Small intestine (tissue), 7 donors: ENCODE data around the gene SUN2. TPM values are rescaled to one million over a fixed set of nuclear protein-coding genes. Genes with fewer than 3 reads are reported as not detected.

Source experiments
- DNase-seq, 2 donors: peaks; one replicate each; pipeline versions ENCODE4 v3.0.0 to v3.0.0-alpha.2; 2013
- FAIRE-seq: peaks from 2 replicates; lab custom pipeline; 2012; peaks lifted over from hg19 to GRCh38; lab: Jason Lieb, UNC
- H3K27ac ChIP-seq, 3 donors: one replicate each; pipeline ENCODE4 v1.5.1; 2013; ENCODE audit warnings: low read length in 2 of 3, mild to moderate bottlenecking in 2 of 3, control low read depth in 1 of 3, inconsistent platforms in 1 of 3, low read depth in 1 of 3, moderate library complexity in 1 of 3
- H3K27me3 ChIP-seq, 3 donors: one replicate each; pipeline ENCODE4 v1.6.1; 2013; ENCODE audit warnings: low read length in 3 of 3, inconsistent platforms in 1 of 3; ENCODE audit not compliant: control insufficient read depth in 3 of 3, insufficient read depth in 3 of 3
- H3K36me3 ChIP-seq, 3 donors: one replicate each; pipeline ENCODE4 v1.6.1; 2013; ENCODE audit warnings: low read length in 3 of 3, inconsistent platforms in 1 of 3, low read depth in 1 of 3, mild to moderate bottlenecking in 1 of 3, moderate library complexity in 1 of 3; ENCODE audit not compliant: control insufficient read depth in 3 of 3, insufficient read depth in 2 of 3
- H3K4me1 ChIP-seq, 3 donors: one replicate each; pipeline ENCODE4 v1.6.1; 2013; ENCODE audit warnings: low read length in 2 of 3, inconsistent platforms in 1 of 3, low read depth in 1 of 3, mild to moderate bottlenecking in 1 of 3, moderate library complexity in 1 of 3; ENCODE audit not compliant: control insufficient read depth in 3 of 3, insufficient read depth in 2 of 3
- H3K4me3 ChIP-seq, 3 donors: one replicate each; pipeline ENCODE4 v1.5.1; 2013; ENCODE audit warnings: low read length in 3 of 3, control low read depth in 1 of 3, inconsistent platforms in 1 of 3, low read depth in 1 of 3, mild to moderate bottlenecking in 1 of 3, moderate library complexity in 1 of 3
- H3K9me3 ChIP-seq, 2 donors: one replicate each; pipeline ENCODE4 v1.6.1; 2013; ENCODE audit warnings: low read depth in 1 of 2, low read length in 1 of 2; ENCODE audit not compliant: control insufficient read depth in 2 of 2, insufficient read depth in 1 of 2
- WGBS, 3 donors: extraction: QIAGEN DNeasy Blood & Tissue Kit; methylation state at CpG; one replicate each; pipeline ENCODE4 v1.1.7; 2013; 5-methylcytosine and 5-hydroxymethylcytosine counted together
- polyA plus RNA-seq, 4 donors: library from polyadenylated mRNA; stranded (reverse) in 3 of 4; unstranded in 1 of 4; fragments of 200-250 nt in 3 of 4; fragments of 120-200 nt in 1 of 4; gene quantifications; one replicate each; pipeline versions ENCODE4 v1.2.1 to v1.2.3, GENCODE V29; 2013
- donor health status: healthy with polysubstance abuse.
- donor health status: control.
- donor health status: control.
- donor health status: Bipolar disorder and iron deficiency.
- donor health status: healthy.

The SUN2 gene
- polyA plus RNA-seq, 4 donors: 19.0 to 94.2 (median 43.4) TPM

- Histone ChIP-seq H3K27ac (no peak overlapping the region), H3K9me3 (no peaks in the 10 kb centered on the region), H3K36me3 (peaks cover 36 to 93% (median 49%) of the 10 kb centered on the region in 3 donors), H3K4me3 (no peak overlapping the region), H3K27me3 (no peaks in the 10 kb centered on the region), H3K4me1 (no peaks in the 10 kb centered on the region)
- FAIRE-seq (no peak), DNase-seq (no peak)
- WGBS, 3 donors: 88 to 96% (median 91%) methylated on average over 6 of the region's 6 CpGs
Measured at GRCh38 chr22:38744981-38745380, 10.8 kb downstream of the SUN2 start.

DNA sequence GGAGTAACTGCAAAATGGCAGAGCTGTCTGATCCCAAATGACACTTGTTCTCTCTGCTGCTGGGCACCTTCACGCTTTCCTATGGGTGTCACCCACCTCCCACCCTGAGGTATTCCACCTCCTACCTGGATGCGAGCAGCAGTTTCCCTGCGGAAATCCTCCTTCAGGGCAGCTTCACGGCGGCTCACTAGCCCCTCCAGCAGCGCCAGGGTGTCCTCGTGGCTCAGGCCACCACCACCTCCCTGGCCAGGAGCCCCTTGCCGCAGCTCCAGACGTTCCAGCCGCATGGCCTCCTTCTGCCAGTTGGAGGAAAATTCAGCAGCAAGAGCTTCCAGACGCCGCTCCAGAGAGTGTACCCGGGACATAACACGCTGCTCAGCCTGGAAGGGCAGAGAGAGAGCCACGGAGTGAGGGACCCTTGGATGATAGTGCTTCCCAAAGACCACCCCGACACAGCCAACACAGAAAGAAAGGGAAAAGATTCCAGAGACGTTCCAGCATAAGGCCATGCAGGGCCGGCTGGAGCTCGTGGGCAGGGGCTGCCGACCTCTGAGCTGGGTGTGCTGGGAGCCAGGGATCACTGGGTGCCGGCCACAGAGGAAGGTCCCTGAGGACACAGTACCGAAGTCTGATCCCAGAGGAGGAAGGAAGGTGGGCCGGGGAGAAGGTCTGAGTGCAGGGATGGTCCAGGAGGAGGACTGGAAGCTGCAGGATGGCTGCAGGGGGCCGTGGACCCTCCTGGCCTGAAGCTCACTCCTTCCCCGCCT, 13.4 kb downstream of the SUN2 start:
- H3K4me3 ChIP-seq: no peak overlapping the region
- no peak overlapping the region for H3K27ac ChIP-seq
- FAIRE-seq (no peak), DNase-seq (no peak)
- H3K4me1 ChIP-seq: no peaks in the 10 kb centered on the region
- H3K9me3 ChIP-seq: no peaks in the 10 kb centered on the region
- H3K27me3 ChIP-seq: no peaks in the 10 kb centered on the region
- WGBS, 3 donors: 90 to 95% (median 92%) methylated on average over 25 of the region's 25 CpGs
- H3K36me3 ChIP-seq: peaks cover 44 to 96% (median 55%) of the 10 kb centered on the region in 3 donors

- H3K27ac ChIP-seq: no peak overlapping the region
- H3K36me3 ChIP-seq: peaks cover 44 to 98% (median 58%) of the 10 kb centered on the region in 3 donors
- H3K4me1 ChIP-seq: no peaks in the 10 kb centered on the region
- H3K27me3 ChIP-seq: no peaks in the 10 kb centered on the region
- 92 to 95% (median 94%) methylated on average over 10 of the region's 10 CpGs for WGBS, 3 donors
- FAIRE-seq (no peak), DNase-seq (no peak)
- H3K9me3 ChIP-seq: no peaks in the 10 kb centered on the region
- no peak overlapping the region for H3K4me3 ChIP-seq
Measured at GRCh38 chr22:38741576-38741975, 14.2 kb downstream of the SUN2 start.

GRCh38 chr22:38741166-38741565, 14.6 kb downstream of the SUN2 start:
- FAIRE-seq: no peak

DNA sequence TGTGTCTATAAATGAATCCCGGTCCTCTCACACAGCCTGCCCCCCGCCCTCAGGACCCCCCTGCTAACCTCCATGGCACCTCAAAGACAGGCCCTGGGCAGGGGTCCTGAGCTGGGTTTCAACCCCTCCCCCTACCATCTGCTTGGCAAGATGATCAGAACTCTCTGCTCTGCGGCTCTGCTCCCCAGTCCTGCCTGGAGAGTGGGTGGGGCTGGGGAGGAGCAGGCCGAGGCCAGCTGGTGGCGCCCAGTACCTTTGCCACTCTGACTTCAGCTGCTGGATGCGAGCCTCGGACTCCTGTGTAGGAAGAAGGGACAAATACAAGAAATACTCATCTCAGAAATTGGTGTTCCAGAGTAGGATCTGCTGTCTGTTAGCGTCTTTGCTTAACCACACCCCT, 15.0 kb downstream of the SUN2 start:
- WGBS, 3 donors: 55 to 76% (median 66%) methylated on average over 8 of the region's 8 CpGs
- H3K9me3 ChIP-seq: no peaks in the 10 kb centered on the region
- FAIRE-seq (no peak), DNase-seq (no peak)
- no peaks in the 10 kb centered on the region for H3K4me1 ChIP-seq
- peaks cover 44 to 98% (median 60%) of the 10 kb centered on the region in 3 donors for H3K36me3 ChIP-seq
- H3K27me3 ChIP-seq: no peaks in the 10 kb centered on the region
- H3K4me3 ChIP-seq: no peak overlapping the region
- no peak overlapping the region for H3K27ac ChIP-seq

More at GRCh38 chr22:38741166-38741565, 14.6 kb downstream of the SUN2 start:
- no peaks in the 10 kb centered on the region for H3K4me1 ChIP-seq
- no peak overlapping the region for H3K4me3 ChIP-seq
- DNase-seq: no peak
- H3K9me3 ChIP-seq: no peaks in the 10 kb centered on the region
- peaks cover 44 to 98% (median 58%) of the 10 kb centered on the region in 3 donors for H3K36me3 ChIP-seq
- H3K27ac ChIP-seq: no peak overlapping the region
- 93 to 97% (median 96%) methylated on average over 9 of the region's 9 CpGs for WGBS, 3 donors
- H3K27me3 ChIP-seq: no peaks in the 10 kb centered on the region

- Histone ChIP-seq H3K4me1 (no peaks in the 10 kb centered on the region), H3K4me3 (no peak overlapping the region), H3K36me3 (peaks cover 42 to 98% (median 56%) of the 10 kb centered on the region in 3 donors), H3K27ac (no peak overlapping the region), H3K27me3 (no peaks in the 10 kb centered on the region), H3K9me3 (no peaks in the 10 kb centered on the region)
- FAIRE-seq: no peak
- 87 to 96% (median 92%) methylated on average over 13 to 15 of the region's 15 CpGs for WGBS, 3 donors
- no peak for DNase-seq
Measured at GRCh38 chr22:38740116-38740723, 15.6 kb downstream of the SUN2 start.

GRCh38 chr22:38739300-38740055, 16.3 kb downstream of the SUN2 start:
- Histone ChIP-seq H3K4me1 (no peaks in the 10 kb centered on the region), H3K9me3 (no peaks in the 10 kb centered on the region), H3K27me3 (no peaks in the 10 kb centered on the region), H3K27ac (no peak overlapping the region), H3K4me3 (no peak overlapping the region), H3K36me3 (peaks cover 41 to 98% (median 56%) of the 10 kb centered on the region in 3 donors)
- 91 to 94% (median 92%) methylated on average over 19 to 20 of the region's 20 CpGs for WGBS, 3 donors
- DNase-seq (no peak), FAIRE-seq (no peak)

GRCh38 chr22:38738475-38739070, 17.2 kb downstream of the SUN2 start:
- Histone ChIP-seq H3K27me3 (no peaks in the 10 kb centered on the region), H3K4me1 (peaks cover 0 to 6% (median 0%) of the 10 kb centered on the region in 3 donors), H3K4me3 (no peak overlapping the region), H3K27ac (no peak overlapping the region), H3K36me3 (peaks cover 39 to 99% (median 56%) of the 10 kb centered on the region in 3 donors), H3K9me3 (no peaks in the 10 kb centered on the region)
- no peak for DNase-seq
- WGBS, 3 donors: 92 to 96% (median 95%) methylated on average over 18 of the region's 18 CpGs
- FAIRE-seq: no peak
